Activated CD4-positive, alpha-beta memory T cell treated with anti-CD3 and anti-CD28 coated beads for 36 hours (primary cell): Measurements from ENCODE around the gene RBM45. TPM values are rescaled to one million over a fixed set of nuclear protein-coding genes. Genes with fewer than 3 reads are reported as not detected.
"Not testable (repeated sequence)": the region's sequence is repeated elsewhere in the genome, so short reads cannot be mapped to it uniquely, and the experiment has no call there.

Experiments used
- CTCF ChIA-PET: fragments of 350-600 bp; sonication (Branson Sonifier 250); formaldehyde crosslinking; loops from one replicate; lab custom pipeline; 2021; ENCODE audit warnings: antibody characterized with exemption, inconsistent platforms; lab: Charles Lee
- POLR2A ChIA-PET: fragments of 350-600 bp; sonication (Branson Sonifier 250); formaldehyde crosslinking; loops from one replicate; lab custom pipeline; 2021; ENCODE audit warnings: antibody characterized with exemption; lab: Charles Lee
- DNase-seq: peaks from one replicate; pipeline ENCODE4 v3.0.0-alpha.2; 2020
- H3K27ac Mint-ChIP-seq: one replicate; pipeline ENCODE4 v1.8.0; 2021; ENCODE audit warnings: mixed read lengths
- H3K27me3 Mint-ChIP-seq: one replicate; pipeline ENCODE4 v1.8.0; 2021; ENCODE audit warnings: mixed read lengths
- H3K36me3 Mint-ChIP-seq: one replicate; pipeline ENCODE4 v1.8.0; 2021; ENCODE audit warnings: mixed read lengths
- H3K4me1 Mint-ChIP-seq: one replicate; pipeline ENCODE4 v1.8.0; 2021; ENCODE audit warnings: low read depth, mixed read lengths
- H3K4me3 Mint-ChIP-seq: one replicate; pipeline ENCODE4 v1.8.0; 2021; ENCODE audit warnings: mild to moderate bottlenecking, mixed read lengths
- H3K9me3 Mint-ChIP-seq: one replicate; pipeline ENCODE4 v1.8.0; 2021; ENCODE audit warnings: mixed read lengths
- intact Hi-C: fragments of 100-400 bp; cut with micrococcal nuclease; formaldehyde crosslinking; loops from one replicate; pipeline ENCODE4 v1.15.1; 2023
- total RNA-seq, 2 experiments: library from RNA; stranded (reverse); gene quantifications; one replicate each; pipeline ENCODE4 v1.2.3, GENCODE V29; 2021

Gene RBM45
- total RNA-seq, 2 experiments from 2014 or later = 12.2 to 12.5 TPM

GRCh38 chr2:178142274-178143065, 30.2 kb downstream of the RBM45 start:
- POLR2A ChIA-PET = no interaction called here
- intact Hi-C loops = no loop called here
- no peaks in the 10 kb centered on the region for H3K4me1 Mint-ChIP-seq

GRCh38 chr2:178143481-178143880, 31.2 kb downstream of the RBM45 start:
- ChIA-PET POLR2A (no interaction called here), CTCF (no interaction called here)
- no peaks in the 10 kb centered on the region for H3K9me3 Mint-ChIP-seq
- no peak overlapping the region for H3K4me3 Mint-ChIP-seq
- no peak overlapping the region for H3K27ac Mint-ChIP-seq
- no peak for DNase-seq
- intact Hi-C loops = no loop called here
- no peaks in the 10 kb centered on the region for H3K36me3 Mint-ChIP-seq
- no peaks in the 10 kb centered on the region for H3K4me1 Mint-ChIP-seq
- peaks cover 5% of the 10 kb centered on the region for H3K27me3 Mint-ChIP-seq

More at GRCh38 chr2:178142274-178143065, 30.2 kb downstream of the RBM45 start:
- Mint-ChIP-seq H3K36me3 (no peaks in the 10 kb centered on the region), H3K4me3 (no peak overlapping the region), H3K27ac (no peak overlapping the region), H3K9me3 (no peaks in the 10 kb centered on the region), H3K27me3 (peaks cover 1% of the 10 kb centered on the region)
- DNase-seq = no peak
- CTCF ChIA-PET = no interaction called here

GRCh38 chr2:178152033-178152432, 39.8 kb downstream of the RBM45 start:
- Mint-ChIP-seq H3K4me1 (no peaks in the 10 kb centered on the region), H3K36me3 (no peaks in the 10 kb centered on the region), H3K27me3 (peaks cover 28% of the 10 kb centered on the region), H3K9me3 (peaks cover 8% of the 10 kb centered on the region), H3K4me3 (no peak overlapping the region), H3K27ac (no peak overlapping the region)
- intact Hi-C loops = no loop called here
- DNase-seq = no peak
- ChIA-PET POLR2A (no interaction called here), CTCF (no interaction called here)

- CTCF ChIA-PET = no interaction called here
- intact Hi-C loops = no loop called here
- H3K9me3 Mint-ChIP-seq = peaks cover 8% of the 10 kb centered on the region
- DNase-seq = no peak
- H3K27me3 Mint-ChIP-seq = peaks cover 29% of the 10 kb centered on the region
- POLR2A ChIA-PET = no interaction called here
- H3K27ac Mint-ChIP-seq = no peak overlapping the region
- H3K4me1 Mint-ChIP-seq = no peaks in the 10 kb centered on the region
- no peak overlapping the region for H3K4me3 Mint-ChIP-seq
- no peaks in the 10 kb centered on the region for H3K36me3 Mint-ChIP-seq
Observed at GRCh38 chr2:178152542-178152941, 40.3 kb downstream of the RBM45 start.

GRCh38 chr2:178152977-178153376, 40.7 kb downstream of the RBM45 start:
- no peaks in the 10 kb centered on the region for H3K36me3 Mint-ChIP-seq
- DNase-seq = no peak
- no peaks in the 10 kb centered on the region for H3K4me1 Mint-ChIP-seq
- peaks cover 8% of the 10 kb centered on the region for H3K9me3 Mint-ChIP-seq
- H3K27ac Mint-ChIP-seq = no peak overlapping the region
- CTCF ChIA-PET = no interaction called here
- POLR2A ChIA-PET = no interaction called here
- H3K27me3 Mint-ChIP-seq = peaks cover 27% of the 10 kb centered on the region
- no peak overlapping the region for H3K4me3 Mint-ChIP-seq
- intact Hi-C loops = no loop called here

- H3K36me3 Mint-ChIP-seq, H3K27ac Mint-ChIP-seq, POLR2A ChIA-PET, H3K4me1 Mint-ChIP-seq, DNase-seq, H3K9me3 Mint-ChIP-seq, H3K4me3 Mint-ChIP-seq, CTCF ChIA-PET, intact Hi-C loops: not testable (repeated sequence)
- peaks cover 24% of the 10 kb centered on the region for H3K27me3 Mint-ChIP-seq
Observed at GRCh38 chr2:178153878-178154277, 41.6 kb downstream of the RBM45 start.

- no peak for DNase-seq
- peaks cover 8% of the 10 kb centered on the region for H3K9me3 Mint-ChIP-seq
- no peaks in the 10 kb centered on the region for H3K36me3 Mint-ChIP-seq
- no peak overlapping the region for H3K27ac Mint-ChIP-seq
- H3K4me1 Mint-ChIP-seq = no peaks in the 10 kb centered on the region
- POLR2A ChIA-PET = no interaction called here
- peaks cover 18% of the 10 kb centered on the region for H3K27me3 Mint-ChIP-seq
- H3K4me3 Mint-ChIP-seq = no peak overlapping the region
- intact Hi-C loops = no loop called here
- CTCF ChIA-PET = no interaction called here
Observed at GRCh38 chr2:178155524-178155923, 43.3 kb downstream of the RBM45 start.

- Mint-ChIP-seq H3K9me3 (peaks cover 8% of the 10 kb centered on the region), H3K27ac (no peak overlapping the region), H3K4me1 (no peaks in the 10 kb centered on the region), H3K36me3 (no peaks in the 10 kb centered on the region), H3K4me3 (no peak overlapping the region), H3K27me3 (peaks cover 24% of the 10 kb centered on the region)
- DNase-seq = no peak
- ChIA-PET CTCF (no interaction called here), POLR2A (no interaction called here)
- intact Hi-C loops = no loop called here
Observed at GRCh38 chr2:178157574-178157973, 45.3 kb downstream of the RBM45 start.

- no peak overlapping the region for H3K27ac Mint-ChIP-seq
- no peaks in the 10 kb centered on the region for H3K4me1 Mint-ChIP-seq
- H3K9me3 Mint-ChIP-seq = peaks cover 6% of the 10 kb centered on the region
- intact Hi-C loops = no loop called here
- H3K27me3 Mint-ChIP-seq = peaks cover 17% of the 10 kb centered on the region
- no peaks in the 10 kb centered on the region for H3K36me3 Mint-ChIP-seq
- no peak overlapping the region for H3K4me3 Mint-ChIP-seq
- DNase-seq = no peak
- ChIA-PET CTCF (no interaction called here), POLR2A (no interaction called here)
Observed at GRCh38 chr2:178159966-178160365, 47.7 kb downstream of the RBM45 start.

- H3K27ac Mint-ChIP-seq = no peak overlapping the region
- no peaks in the 10 kb centered on the region for H3K36me3 Mint-ChIP-seq
- intact Hi-C loops = no loop called here
- H3K9me3 Mint-ChIP-seq = no peaks in the 10 kb centered on the region
- peaks cover 11% of the 10 kb centered on the region for H3K27me3 Mint-ChIP-seq
- H3K4me1 Mint-ChIP-seq = no peaks in the 10 kb centered on the region
- DNase-seq = no peak
- no peak overlapping the region for H3K4me3 Mint-ChIP-seq
- CTCF ChIA-PET = no interaction called here
- POLR2A ChIA-PET = no interaction called here
Observed at GRCh38 chr2:178160601-178161000, 48.4 kb downstream of the RBM45 start.

- H3K4me1 Mint-ChIP-seq = no peaks in the 10 kb centered on the region
- H3K36me3 Mint-ChIP-seq = no peaks in the 10 kb centered on the region
- no peak overlapping the region for H3K4me3 Mint-ChIP-seq
- POLR2A ChIA-PET = no interaction called here
- DNase-seq = no peak
- H3K9me3 Mint-ChIP-seq = no peaks in the 10 kb centered on the region
- peaks cover 9% of the 10 kb centered on the region for H3K27me3 Mint-ChIP-seq
- intact Hi-C loops = no loop called here
- H3K27ac Mint-ChIP-seq = no peak overlapping the region
- CTCF ChIA-PET = no interaction called here
Observed at GRCh38 chr2:178163395-178163794, 51.2 kb downstream of the RBM45 start.

- Mint-ChIP-seq H3K27ac (no peak overlapping the region), H3K9me3 (no peaks in the 10 kb centered on the region), H3K36me3 (no peaks in the 10 kb centered on the region), H3K27me3 (peaks cover 9% of the 10 kb centered on the region), H3K4me3 (no peak overlapping the region), H3K4me1 (no peaks in the 10 kb centered on the region)
- ChIA-PET CTCF (no interaction called here), POLR2A (no interaction called here)
- intact Hi-C loops = no loop called here
- no peak for DNase-seq
Observed at GRCh38 chr2:178163911-178164310, 51.7 kb downstream of the RBM45 start.

GRCh38 chr2:178173657-178174056, 61.4 kb downstream of the RBM45 start:
- Mint-ChIP-seq H3K36me3 (no peaks in the 10 kb centered on the region), H3K4me1 (no peaks in the 10 kb centered on the region), H3K9me3 (no peaks in the 10 kb centered on the region), H3K4me3 (no peak overlapping the region), H3K27ac (no peak overlapping the region), H3K27me3 (peaks cover 21% of the 10 kb centered on the region)
- no peak for DNase-seq
- CTCF ChIA-PET = no interaction called here
- POLR2A ChIA-PET = no interaction called here
- intact Hi-C loops = no loop called here
